MM.1S (cell line): ENCODE data around the gene TBCCD1.

ENCODE experiments used
- CTCF ChIP-seq: fragments of 300-600 bp; sonication (generic); IDR thresholded peaks from 2 replicates; pipeline ENCODE4 v1.5.1; 2016; ENCODE audit warnings: antibody characterized with exemption, low read length, mixed read lengths
- EZH2 ChIP-seq: fragments of 300-600 bp; sonication (generic); optimal IDR thresholded peaks from 2 replicates; pipeline ENCODE3; 2017; ENCODE audit warnings: low read depth, mild to moderate bottlenecking, antibody characterized with exemption, low read length, mixed read lengths

GRCh38 chr3:186598794-186599141, 31.6 kb upstream of the TBCCD1 start:
- TF ChIP-seq EZH2 (no peak), CTCF (no peak)
